ENCODE results near the gene BCL7B.

The BCL7B gene

GRCh38 chr7:73570977-73571376 is 13.5 kb upstream of the BCL7B start:
- Histone ChIP-seq H3K27ac (ENCODE audit: low read length) (no peak overlapping the region), H3K36me3 (replicated peaks; ENCODE audit: low read depth, low read length) (peaks cover 53% of the 10 kb centered on the region)

GRCh38 chr7:73570521-73570920 is 13.0 kb upstream of the BCL7B start:
- Histone ChIP-seq H3K27ac (ENCODE audit: low read length) (no peak overlapping the region), H3K36me3 (replicated peaks; ENCODE audit: low read depth, low read length) (peaks cover 51% of the 10 kb centered on the region), H3K4me1 (ENCODE audit: low read length) (peaks cover 8% of the 10 kb centered on the region; the same call in 1 of the 2 replicates), H3K4me2 (ENCODE audit: low read length) (no peak overlapping the region), H3K4me3 (ENCODE audit: low read length) (no peak overlapping the region), H2AFZ (ENCODE audit: low read depth, low read length) (no peak overlapping the region), H3K9ac (ENCODE audit: low read length) (no peak overlapping the region), H4K20me1 (ENCODE audit: insufficient read depth, low read length) (peaks cover 9% of the 10 kb centered on the region; the same call in 1 of the 2 replicates), H3K79me2 (ENCODE audit: low read length) (peaks cover 11% of the 10 kb centered on the region), H3K27me3 (ENCODE audit: low read depth, low read length) (no peaks in the 10 kb centered on the region), H3K9me3 (ENCODE audit: insufficient read depth, low read length) (no peaks in the 10 kb centered on the region)
- TF ChIP-seq CTCF (IDR thresholded peaks at IDR 0.05; ENCODE audit: low read depth, low read length) (no peak), EZH2phosphoT487 (IDR thresholded peaks at IDR 0.05; ENCODE audit: low read depth) (no peak)

More at GRCh38 chr7:73570977-73571376, 13.5 kb upstream of the BCL7B start:
- H3K9me3 ChIP-seq (ENCODE audit: insufficient read depth, low read length) = no peaks in the 10 kb centered on the region
- peaks cover 9% of the 10 kb centered on the region; the same call in 1 of the 2 replicates for H4K20me1 ChIP-seq (ENCODE audit: insufficient read depth, low read length)
- peaks cover 15% of the 10 kb centered on the region for H3K79me2 ChIP-seq (ENCODE audit: low read length)
- H3K27me3 ChIP-seq (ENCODE audit: low read depth, low read length) = no peaks in the 10 kb centered on the region
- TF ChIP-seq CTCF (IDR thresholded peaks at IDR 0.05; ENCODE audit: low read depth, low read length) = no peak
- no peak for TF ChIP-seq EZH2phosphoT487 (IDR thresholded peaks at IDR 0.05; ENCODE audit: low read depth)
- H3K4me3 ChIP-seq (ENCODE audit: low read length) = no peak overlapping the region
- no peak overlapping the region for H3K9ac ChIP-seq (ENCODE audit: low read length)
- no peak overlapping the region for H2AFZ ChIP-seq (ENCODE audit: low read depth, low read length)
- H3K4me1 ChIP-seq (ENCODE audit: low read length) = peaks cover 3% of the 10 kb centered on the region; the same call in 1 of the 2 replicates
- no peak overlapping the region for H3K4me2 ChIP-seq (ENCODE audit: low read length)

GRCh38 chr7:73569042-73569608 is 11.6 kb upstream of the BCL7B start:
- Histone ChIP-seq H3K4me2 (ENCODE audit: low read length) (no peak overlapping the region), H3K36me3 (replicated peaks; ENCODE audit: low read depth, low read length) (peaks cover 43% of the 10 kb centered on the region), H3K4me1 (ENCODE audit: low read length) (peaks cover 8% of the 10 kb centered on the region; the same call in 1 of the 2 replicates), H3K9ac (ENCODE audit: low read length) (no peak overlapping the region), H4K20me1 (ENCODE audit: insufficient read depth, low read length) (peaks cover 4% of the 10 kb centered on the region; the same call in 1 of the 2 replicates), H3K27ac (ENCODE audit: low read length) (no peak overlapping the region), H3K4me3 (ENCODE audit: low read length) (no peak overlapping the region), H3K79me2 (ENCODE audit: low read length) (peaks cover under 1% of the 10 kb centered on the region; the same call in 1 of the 2 replicates), H2AFZ (ENCODE audit: low read depth, low read length) (no peak overlapping the region), H3K27me3 (ENCODE audit: low read depth, low read length) (no peaks in the 10 kb centered on the region), H3K9me3 (ENCODE audit: insufficient read depth, low read length) (no peaks in the 10 kb centered on the region)
- TF ChIP-seq CTCF (IDR thresholded peaks at IDR 0.05; ENCODE audit: low read depth, low read length) (no peak), EZH2phosphoT487 (IDR thresholded peaks at IDR 0.05; ENCODE audit: low read depth) (no peak)

- Histone ChIP-seq H3K4me1 (ENCODE audit: low read length) (peaks cover 8% of the 10 kb centered on the region; the same call in 1 of the 2 replicates), H3K9me3 (ENCODE audit: insufficient read depth, low read length) (no peaks in the 10 kb centered on the region), H3K4me3 (ENCODE audit: low read length) (no peak overlapping the region), H3K27me3 (ENCODE audit: low read depth, low read length) (no peaks in the 10 kb centered on the region), H3K79me2 (ENCODE audit: low read length) (no peaks in the 10 kb centered on the region), H3K9ac (ENCODE audit: low read length) (no peak overlapping the region), H3K4me2 (ENCODE audit: low read length) (no peak overlapping the region), H3K36me3 (replicated peaks; ENCODE audit: low read depth, low read length) (peaks cover 33% of the 10 kb centered on the region), H4K20me1 (ENCODE audit: insufficient read depth, low read length) (no peaks in the 10 kb centered on the region), H3K27ac (ENCODE audit: low read length) (no peak overlapping the region), H2AFZ (ENCODE audit: low read depth, low read length) (no peak overlapping the region)
- TF ChIP-seq EZH2phosphoT487 (IDR thresholded peaks at IDR 0.05; ENCODE audit: low read depth) = no peak
- TF ChIP-seq CTCF (IDR thresholded peaks at IDR 0.05; ENCODE audit: low read depth, low read length) = no peak
Measured at GRCh38 chr7:73567846-73568685, 10.6 kb upstream of the BCL7B start.

All from OCI-LY3 (cell line).